GM12801 (cell line): ENCODE measurements around the gene FASTKD1.

Experiments
- CTCF ChIP-seq: IDR thresholded peaks from one replicate; pipeline ENCODE4 v1.5.1; 2011; ENCODE audit warnings: control low read depth; ENCODE audit not compliant: insufficient read length; ENCODE audit errors: extremely low read depth

The FASTKD1 gene

GRCh38 chr2:169573160-169573973 is at the start of gene FASTKD1:
Gene FASTKD1, minus strand, starts transcription at chr2:169573865. Its CDS starts 1,836 bp downstream, at chr2:169572029.
- TF ChIP-seq CTCF = no peak

- no peak for TF ChIP-seq CTCF
Observed at GRCh38 chr2:169623235-169623634, 49.6 kb upstream of the FASTKD1 start.

DNA sequence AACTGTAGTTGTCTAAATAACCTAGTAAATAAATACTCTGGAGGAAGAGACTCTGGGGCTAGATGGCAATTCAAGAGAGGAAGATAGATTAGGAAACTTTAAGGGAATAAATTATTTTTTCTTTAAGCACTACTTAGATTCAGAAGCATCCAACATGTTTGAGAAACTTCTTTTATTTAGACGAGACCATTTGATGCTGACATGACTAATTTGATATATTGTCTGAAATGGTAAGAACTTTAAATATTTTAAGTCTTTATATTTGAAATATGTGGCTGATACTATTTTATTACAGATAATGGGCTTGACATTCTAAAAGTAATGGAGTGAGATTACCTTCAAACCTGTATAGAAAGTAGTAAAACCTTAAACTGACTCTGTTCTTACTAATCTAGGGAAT is 46.8 kb upstream of the FASTKD1 start:
- no peak for TF ChIP-seq CTCF

DNA sequence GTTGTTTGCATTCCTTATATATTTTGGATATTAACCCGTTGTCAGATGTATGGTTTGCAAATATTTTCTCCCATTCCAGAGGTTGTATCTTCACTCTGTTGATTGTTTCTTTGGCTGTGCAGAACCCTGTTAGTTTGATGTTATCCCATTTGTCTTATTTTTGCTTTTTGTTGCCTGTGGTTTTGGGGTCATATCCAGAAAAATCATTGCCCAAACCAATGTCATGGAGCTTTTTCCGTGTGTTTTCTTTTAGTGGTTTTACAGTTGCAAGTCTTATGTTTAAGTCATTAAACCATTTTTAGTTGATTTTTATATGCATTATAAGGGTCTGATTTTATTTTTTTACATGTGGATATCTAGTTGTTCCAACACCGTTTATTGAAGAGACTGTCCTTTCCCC is 46.3 kb upstream of the FASTKD1 start:
- no peak for TF ChIP-seq CTCF

- TF ChIP-seq CTCF = no peak
Observed at GRCh38 chr2:169613876-169614275, 40.2 kb upstream of the FASTKD1 start.

- TF ChIP-seq CTCF = no peak
Observed at GRCh38 chr2:169609264-169609663, 35.6 kb upstream of the FASTKD1 start.

DNA sequence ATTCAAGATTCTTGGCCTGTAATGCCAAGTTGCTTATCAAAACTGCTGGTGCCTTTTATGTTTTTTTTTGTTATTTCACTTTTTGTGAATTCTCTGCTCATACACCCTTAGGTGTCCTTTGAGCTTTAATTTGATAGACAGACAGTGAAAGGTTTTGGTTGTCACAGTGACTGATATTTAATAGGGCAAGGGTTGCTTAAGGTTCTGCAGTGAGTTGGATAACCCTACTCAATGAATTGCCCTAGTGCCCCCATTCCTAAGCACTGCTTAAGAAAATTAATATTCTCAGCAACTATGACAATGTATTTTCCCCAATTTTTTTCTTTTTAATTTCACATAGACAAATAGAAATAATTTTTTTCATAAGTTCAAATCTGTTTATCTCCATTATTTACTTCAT is 25.9 kb upstream of the FASTKD1 start:
- TF ChIP-seq CTCF = no peak
